ENCODE data around the gene C22orf31.
A peak's percentile ranks its signal among the peaks of the same experiment; 100 is the strongest.
"Not testable (repeated sequence)": the region's sequence is repeated elsewhere in the genome, so short reads cannot be mapped to it uniquely, and the experiment has no call there.

The C22orf31 gene

DNA sequence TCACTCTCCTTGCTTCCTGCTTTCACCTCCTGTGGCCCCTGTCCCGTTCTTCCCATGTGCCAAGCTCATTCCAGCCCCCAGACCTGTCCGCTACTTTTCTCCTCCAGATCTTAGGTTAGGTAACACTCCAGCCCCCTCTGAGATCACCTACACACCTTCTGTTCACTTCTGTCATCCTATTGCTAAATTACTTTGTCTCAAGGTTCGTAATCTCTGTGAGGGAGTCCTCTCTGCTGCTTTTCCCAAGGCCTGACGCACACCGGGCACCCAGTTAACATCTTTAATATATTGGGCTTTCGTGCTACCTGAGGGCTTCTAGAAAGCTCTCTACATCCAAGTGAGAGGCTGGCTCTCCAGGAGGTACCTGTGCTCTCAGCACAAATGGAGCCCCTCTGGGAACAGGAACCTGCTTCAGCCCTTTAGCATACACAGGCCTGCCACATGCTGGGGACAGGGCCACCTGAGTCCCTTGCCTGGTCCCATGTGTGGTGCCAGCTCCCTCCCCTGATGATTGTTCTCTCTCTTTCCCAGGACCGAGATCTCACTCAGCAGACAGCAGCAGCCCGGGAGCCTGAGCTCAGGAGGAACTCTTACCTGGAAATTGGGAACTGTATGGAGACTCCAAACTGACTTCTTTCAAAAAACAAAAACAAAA, 8.5 kb downstream of the C22orf31 start:
- DNase-seq, result no peak

DNA sequence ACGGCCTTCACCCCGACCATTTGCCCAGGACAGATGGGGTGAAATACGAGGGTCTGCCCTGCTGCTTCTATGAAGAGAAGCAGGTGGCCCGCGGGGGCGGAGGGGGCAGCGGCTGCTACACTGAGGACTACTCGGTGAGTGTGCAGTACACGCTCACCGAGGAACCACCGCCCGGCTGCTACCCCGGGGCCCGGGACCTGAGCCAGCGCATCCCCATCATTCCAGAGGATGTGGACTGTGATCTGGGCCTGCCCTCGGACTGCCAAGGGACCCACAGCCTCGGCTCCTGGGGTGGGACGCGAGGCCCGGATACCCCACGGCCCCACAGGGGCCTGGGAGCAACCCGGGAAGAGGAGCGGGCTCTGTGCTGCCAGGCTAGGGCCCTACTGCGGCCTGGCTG, 11.2 kb downstream of the C22orf31 start:
- no peak for DNase-seq

DNA sequence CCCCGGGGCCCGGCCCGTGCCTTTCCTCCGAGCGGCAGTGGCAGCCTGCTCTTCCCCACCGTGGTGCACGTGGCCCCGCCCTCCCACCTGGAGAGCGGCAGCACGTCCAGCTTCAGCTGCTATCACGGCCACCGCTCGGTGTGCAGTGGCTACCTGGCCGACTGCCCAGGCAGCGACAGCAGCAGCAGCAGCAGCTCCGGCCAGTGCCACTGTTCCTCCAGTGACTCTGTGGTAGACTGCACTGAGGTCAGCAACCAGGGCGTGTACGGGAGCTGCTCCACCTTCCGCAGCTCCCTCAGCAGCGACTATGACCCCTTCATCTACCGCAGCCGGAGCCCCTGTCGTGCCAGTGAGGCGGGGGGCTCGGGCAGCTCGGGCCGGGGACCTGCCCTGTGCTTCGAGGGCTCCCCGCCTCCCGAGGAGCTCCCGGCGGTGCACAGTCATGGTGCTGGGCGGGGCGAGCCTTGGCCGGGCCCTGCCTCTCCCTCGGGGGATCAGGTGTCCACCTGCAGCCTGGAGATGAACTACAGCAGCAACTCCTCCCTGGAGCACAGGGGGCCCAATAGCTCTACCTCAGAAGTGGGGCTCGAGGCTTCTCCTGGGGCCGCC, 11.9 kb downstream of the C22orf31 start:
- peak; percentile 26 for DNase-seq

DNA sequence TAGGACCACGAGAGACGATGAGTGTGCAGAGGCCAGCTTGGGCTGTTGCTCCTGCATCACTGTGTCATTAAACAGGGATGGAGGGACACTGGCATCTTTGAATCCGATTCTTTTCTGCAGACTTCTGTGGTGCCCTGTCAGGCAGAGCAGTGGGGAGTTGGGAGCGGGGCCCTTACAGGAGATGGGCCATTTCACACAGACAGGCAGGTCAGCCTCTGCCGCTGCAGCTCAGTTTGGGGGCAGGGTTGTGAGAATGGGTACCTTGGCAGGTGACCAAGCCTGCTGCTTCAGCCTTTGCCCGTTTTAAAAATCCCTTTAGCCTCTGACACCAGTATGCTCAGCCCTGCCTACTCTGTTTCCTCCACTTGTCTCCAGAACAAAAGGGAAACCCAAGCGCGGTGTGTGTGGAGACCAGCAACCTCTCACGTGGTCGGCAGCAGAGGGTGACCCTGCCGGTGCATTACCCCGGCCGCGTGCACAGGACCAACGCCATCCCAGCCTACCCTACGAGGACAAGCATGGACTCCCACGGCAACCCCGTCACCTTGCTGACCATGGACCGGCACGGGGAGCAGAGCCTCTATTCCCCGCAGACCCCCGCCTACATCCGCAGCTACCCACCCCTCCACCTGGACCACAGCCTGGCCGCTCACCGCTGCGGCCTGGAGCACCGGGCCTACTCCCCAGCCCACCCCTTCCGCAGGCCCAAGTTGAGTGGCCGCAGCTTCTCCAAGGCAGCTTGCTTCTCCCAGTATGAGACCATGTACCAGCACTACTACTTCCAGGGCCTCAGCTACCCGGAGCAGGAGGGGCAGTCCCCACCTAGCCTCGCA, 12.6 kb downstream of the C22orf31 start:
- no peak for DNase-seq

DNA sequence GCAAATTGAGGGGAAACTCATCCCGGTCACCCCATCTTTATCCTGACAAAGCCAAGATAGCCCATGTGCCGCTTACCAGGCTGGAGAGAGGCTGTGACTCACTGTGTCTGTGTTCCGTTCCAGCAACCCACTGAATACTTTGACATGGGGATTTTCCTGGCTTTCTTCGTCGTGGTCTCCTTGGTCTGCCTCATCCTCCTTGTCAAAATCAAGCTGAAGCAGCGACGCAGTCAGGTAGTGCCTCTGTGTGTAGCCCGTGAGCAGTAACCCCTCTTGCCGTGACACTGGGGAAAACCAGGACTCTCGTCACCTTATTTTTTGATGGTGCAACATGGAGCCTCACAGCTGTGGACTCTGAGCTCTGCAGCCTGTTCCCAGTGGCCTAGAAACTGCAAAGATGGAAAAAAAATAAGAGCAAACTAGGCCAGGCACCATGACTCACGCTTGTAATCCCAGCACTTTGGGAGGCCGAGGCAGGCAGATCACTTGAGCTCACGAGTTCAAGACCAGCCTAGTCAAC, 16.9 kb downstream of the C22orf31 start:
- DNase-seq, result no peak

DNA sequence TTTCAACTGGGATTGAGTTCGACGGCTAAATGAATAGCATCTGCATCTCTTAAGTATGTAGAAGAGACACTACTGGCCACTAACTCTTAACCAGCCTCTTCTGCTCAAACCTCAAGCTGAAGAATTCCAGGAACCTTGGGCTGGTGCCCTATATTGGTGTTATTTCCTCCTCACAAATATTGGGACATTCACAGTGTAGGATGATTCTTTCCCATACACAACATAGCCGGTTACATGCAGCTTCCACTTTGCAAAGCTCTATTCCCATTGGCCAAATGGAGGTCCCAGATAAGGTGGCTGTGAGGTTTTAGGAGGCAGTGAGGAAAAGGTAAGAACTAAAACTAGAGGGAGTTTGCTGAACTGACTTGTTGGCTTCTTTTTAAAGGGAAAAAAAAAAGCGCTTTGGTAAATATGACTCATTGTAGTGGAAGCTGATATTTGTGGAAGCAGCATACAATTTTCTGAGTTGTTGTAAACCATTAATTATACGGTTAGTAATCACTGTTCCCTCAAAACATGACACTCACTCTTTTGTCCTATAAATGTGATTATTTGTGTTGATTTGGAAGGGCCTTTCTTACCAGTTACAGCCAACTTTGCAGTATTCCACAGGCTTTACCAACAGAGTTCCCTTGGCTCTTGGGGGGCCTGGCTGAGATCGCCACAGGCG, 17.6 kb downstream of the C22orf31 start:
- DNase-seq, result no peak

DNA sequence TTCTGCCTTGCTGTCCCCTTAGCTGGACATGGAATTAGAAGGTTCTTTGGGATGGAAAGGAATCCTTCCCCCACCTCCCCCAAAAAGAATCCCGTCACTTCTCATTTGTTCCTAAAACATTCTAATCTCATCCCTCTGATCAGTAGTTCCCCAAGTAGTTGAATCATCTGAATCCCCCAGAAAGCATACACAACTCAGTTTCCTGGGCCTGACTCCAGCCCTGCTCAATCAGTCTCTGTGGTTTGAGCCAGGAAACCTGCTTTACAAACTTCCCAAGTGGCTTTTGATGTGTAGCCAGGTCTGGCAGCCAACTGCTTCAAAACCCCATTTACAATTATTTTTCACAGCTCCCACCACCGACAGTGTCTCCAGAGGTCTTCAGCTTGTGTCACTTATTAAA, 20.2 kb downstream of the C22orf31 start:
- no peak for DNase-seq

DNA sequence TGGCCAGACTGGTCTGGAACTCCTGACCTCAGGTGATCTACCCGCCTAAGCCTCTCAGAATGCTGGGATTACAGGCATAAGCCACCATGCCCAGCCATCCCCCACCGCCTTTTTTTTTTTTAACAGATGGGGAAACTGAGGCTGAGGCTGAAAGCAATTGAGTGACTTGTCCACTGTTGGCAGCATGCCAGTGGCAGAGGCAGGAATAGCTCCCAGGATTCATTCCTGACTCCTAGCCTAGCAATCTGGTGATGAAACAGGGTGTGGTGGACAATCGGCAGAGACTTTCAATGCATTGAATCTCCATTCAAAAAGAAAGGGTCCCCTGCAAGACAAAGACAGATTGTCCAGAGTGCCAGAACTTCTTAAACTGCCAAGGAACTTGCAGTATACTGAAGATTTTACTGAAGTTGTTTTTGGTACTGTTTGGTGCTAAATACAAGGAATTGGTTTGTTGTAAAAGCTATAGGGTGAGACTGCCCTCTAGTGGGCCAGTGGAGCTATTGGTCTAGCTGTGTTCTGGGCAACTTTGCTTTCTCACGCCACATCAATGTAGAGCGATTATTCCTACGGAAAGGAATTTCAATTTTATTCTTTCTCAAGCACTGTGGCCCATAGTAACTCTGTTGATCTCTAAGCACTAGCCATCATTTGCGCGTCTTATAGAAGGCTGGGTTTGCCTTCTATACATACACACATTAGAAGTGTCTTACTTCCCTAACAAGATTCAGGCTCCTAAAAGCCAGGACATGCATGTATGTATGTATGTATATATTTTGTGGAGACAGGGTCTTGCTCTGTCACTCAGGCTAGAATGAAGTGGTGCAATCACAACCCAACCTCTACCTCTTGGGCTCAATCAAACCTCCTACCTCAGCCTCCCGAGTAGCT, 21.0 kb downstream of the C22orf31 start:
- no peak for DNase-seq

DNA sequence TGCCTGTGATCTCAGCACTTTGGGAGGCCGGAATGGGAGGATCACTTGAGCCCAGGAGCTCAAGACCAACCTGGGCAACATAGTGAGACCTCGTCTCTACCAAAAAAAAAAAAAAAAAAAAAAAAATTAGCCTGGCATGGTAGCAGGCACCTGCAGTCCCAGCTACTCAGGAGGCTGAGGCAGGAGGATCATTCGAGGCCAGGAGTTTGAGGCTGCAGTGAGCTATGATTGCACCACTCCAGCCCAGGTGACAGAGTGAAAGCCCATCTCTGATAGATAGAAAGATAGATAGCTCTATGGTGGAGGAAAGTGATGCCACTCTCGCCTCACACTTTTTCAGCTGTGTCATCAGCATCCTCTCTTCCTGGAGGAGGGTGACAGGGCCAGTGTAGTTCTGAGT, 21.9 kb downstream of the C22orf31 start:
- DNase-seq, result not testable (repeated sequence)

DNA sequence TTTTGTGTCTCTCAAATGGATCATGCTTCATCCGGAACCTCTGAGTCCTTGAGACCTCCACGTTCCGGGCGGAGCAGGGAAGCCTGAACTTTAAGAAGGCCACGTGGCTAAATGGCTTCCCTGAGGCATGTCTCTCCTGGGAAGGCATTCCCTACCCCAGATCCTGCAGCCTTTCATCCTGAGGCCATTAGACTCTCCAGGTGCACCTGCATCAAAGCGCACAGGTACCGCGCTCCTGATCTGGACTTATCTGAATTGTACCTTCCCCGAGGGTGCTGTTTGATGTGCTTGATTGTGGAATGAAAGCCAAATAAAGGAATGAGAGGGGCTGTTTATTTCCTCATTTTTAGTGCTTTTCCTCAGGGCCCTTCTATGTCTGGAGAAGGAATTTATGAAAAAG, 22.5 kb downstream of the C22orf31 start:
- DNase-seq, result no peak

DNA sequence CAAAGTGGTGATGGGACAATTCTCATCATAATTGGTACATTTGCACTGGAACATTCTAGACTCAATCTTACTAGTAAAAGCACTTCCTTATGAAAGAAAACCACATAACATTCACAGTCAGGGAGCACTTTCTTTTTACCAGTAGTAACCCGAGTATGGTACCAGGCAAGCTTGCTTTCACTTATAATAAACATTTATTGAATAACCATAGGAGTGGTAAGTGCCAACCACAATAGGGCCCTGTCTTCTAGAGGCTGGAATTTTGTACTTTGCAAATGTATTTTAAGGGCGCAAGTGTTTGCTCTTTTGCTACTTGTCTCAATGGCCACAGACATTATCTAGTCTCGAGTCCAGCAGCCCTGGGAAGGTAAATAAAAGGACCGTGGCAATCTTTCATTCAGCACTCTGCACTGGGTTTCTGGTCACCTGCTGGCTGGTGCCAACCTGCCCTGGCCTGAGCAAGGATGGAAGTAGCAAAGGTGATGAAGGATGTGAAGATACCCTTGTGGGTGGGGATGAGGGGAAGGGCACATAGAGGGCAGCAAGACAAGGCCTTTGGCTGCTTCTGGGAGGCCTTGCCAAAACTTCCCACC, 24.2 kb downstream of the C22orf31 start:
- DNase-seq, result no peak

DNA sequence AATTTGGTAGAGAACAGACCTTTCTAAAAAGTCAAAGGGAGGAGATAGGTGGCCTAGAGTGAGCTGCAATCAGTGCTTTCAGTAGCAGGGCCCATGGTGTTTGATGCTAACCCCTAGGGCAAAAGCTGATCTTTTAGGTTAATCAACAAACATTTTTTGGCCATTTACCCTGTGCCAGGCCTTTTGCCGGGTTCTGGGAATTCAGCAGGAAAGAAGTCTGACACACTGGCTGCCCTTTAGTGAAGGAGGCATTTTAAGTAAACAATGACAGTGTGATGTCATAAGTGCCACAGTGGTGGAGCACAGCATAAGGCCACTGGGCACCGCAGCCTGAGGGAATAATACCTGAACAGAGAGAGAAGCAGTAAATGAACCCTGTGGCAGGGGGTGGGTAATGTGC, 29.0 kb downstream of the C22orf31 start:
- no peak for DNase-seq

DNA sequence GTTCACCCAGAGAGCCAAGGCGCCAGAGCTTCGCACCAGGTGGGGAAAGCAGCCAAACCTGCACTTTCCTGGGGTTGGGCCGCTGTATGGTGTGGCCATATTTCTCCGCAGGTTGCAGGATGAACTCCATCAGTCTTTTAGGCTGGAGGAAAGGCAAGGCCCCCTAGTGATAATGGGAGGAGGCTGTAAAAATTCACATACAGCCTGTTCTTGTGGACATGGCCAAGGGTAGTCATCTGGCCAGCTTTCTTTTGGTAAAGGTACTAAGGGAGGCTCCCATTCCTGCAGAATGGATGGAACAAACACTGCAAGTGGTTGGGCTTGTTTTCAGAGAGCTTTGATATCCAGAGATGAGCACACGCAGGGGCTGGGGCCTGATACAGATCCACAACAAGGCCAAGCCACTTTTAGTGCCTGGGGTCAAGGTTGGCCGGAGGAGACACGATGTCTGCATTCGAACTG, 29.6 kb downstream of the C22orf31 start:
- DNase-seq, result no peak

DNA sequence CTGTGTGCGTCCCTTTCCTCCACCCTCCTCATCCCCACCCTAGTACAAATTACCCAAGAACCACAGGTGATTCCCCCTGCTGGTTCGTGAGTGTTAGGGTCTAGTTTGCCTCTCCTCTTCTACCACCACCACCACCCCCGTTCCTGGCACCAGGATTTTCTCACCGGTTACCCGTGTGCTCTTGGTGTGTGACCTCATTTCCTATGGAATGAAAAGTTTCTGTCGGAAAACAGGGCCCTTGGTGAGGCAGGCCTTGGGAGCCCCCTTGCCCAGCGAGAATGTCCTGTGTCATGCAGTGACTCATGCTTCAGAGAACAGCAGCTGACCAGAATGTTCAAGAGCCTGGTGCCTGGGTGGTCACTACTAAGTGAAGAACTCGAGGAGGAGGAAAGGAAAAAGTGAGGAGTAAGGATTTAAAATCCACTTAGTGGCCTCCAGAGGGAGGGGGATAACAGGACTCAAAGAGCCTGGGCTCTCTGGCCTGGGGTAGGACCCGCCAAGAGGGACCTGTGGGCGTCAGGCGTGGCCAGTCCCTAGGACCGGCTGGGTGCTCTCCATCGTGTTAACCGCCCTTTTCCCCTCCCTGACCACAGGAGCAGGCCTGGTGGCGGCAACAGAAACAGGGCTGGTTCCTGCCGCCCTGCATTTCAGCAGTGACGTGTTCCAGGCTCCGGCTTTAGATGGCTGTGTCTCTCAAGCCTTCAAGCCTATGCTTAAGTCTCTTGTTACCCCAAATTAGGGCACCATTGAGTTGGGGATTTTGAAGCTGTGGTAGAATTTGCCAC, 30.2 kb downstream of the C22orf31 start:
- no peak for DNase-seq

DNA sequence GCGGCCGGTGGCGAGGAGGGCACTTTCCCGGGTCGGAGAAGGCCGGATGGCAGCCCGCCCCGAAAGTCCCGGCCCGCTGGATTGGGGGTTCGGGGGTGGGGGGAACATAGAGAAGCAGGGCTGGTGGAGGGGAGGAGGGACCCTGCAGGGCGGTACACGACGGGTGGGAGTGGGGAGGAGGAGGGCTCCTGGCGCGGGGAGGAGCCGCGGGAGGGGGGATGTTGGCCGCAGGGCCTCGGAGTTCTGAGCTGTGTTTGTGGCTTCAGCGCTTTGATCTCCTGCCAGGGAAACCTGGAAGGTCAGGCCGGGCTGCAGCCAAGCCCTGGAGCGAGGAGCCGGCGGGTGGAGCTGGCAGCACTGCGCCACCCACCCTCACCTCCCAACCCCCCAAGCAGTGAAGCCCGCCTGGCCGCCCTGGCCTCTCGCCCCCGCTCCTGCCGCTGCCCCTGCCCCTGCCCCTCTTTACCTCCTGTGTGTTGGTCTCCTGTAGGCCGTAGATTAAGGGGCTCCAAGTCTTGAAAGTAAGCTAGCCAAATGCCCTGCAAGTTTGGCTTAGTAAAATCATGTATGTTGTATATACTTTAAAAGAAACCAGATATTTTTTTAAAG, 30.9 kb downstream of the C22orf31 start:
- DNase-seq, result peak; percentile 37

DNA sequence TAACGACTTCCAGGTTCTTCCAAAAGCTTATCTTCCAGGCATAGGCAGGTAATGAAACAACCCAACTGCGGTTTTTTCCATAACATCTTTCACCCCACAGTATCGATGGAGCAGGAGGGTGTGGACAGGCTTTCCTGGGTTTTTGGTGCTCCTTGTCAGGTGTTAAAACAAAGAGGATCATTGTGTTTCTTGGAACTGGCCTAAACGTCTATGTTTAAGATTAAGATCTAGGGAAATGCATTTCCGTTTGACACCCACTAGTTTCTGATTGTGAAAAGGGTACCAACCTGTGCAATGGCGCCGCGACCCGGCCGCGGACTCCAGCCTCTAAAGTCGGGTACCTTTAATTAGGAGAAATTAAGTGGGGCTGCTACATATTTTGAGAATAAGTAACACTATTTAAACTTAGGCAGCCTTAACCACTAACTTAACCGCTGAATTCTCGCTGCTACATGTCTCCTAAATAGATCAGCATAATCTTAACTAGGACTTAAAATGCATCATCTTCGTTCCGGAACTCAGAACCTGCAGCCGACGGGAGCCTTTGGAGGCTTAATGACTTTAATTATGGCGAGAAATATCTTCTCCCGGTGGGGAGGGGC, 31.5 kb downstream of the C22orf31 start:
- DNase-seq, result no peak

DNA sequence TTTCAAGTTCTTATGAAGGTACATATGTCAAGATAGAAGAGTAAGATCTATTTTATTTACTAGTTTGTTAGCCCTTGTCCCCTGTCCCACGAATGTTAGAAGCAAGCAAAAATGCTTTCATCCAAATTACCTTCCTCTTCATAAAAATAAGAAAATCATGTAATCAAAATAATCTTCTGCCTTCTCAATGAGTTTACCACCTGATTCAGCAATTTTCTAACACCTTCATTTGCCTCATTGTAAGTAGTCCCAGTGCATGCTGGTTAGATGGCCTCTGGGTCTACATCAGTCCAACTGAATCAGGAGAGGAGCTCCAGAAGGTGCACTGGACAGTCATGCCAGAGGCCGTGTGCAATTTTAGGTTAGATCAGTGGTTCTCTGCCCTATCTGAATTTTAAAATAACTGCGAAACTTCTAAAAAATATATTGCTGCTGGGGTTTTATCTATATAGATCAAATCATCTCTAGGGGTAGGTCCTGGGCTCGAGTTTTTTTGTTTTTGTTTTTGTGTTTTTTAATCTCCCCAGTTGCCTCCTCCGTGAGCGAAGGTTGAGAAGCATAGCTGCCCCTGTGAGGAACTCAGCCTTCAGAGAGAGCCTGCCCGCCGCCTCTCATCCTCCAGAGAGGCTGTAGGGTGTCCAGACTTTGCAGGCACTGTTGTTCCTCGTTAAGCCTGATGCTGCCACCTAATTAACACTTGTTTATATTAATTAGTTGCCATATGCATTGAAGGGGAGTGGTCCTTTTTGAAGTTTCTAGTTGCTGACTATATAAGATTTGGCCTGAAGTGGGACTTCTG, 32.2 kb downstream of the C22orf31 start:
- no peak for DNase-seq

DNA sequence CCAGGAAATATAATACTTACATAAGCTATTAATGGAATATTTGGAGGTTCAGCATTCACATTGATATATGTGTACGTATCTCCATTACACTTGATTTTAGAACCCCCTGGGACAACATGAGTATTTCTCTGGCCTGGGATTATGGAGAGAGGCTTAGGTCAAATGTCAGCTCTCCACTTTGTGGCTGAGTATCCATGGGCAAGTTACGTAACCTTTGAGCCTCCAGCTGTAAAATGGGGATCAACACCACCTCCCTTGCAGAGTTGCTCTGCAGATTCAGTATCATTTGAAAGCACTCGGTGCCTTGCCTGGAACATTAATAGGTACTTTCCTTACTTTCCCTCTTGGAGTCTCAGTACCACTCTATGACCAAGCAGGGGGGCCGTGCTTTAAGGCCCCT, 33.2 kb downstream of the C22orf31 start:
- no peak for DNase-seq

DNA sequence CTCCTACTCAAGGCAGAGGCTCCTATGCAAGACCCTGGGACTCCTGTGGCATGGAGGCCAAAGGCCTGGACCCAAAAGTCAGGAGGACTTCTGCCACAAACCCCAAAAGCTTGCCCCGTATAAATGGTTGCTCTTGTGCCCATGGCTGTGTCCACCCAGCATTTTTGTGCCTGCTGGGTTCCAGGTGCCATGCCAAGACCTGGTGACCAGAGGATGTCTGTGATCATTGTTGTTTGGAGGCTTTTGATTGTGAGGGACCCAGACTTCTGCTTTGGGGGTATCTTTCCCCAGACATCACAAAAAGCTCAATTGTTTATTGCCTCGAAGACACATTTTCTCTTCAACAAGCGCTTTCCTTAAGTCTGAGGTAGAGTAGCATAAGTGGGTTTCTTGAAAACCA, 35.1 kb downstream of the C22orf31 start:
- DNase-seq, result no peak

All from DMS79 (cell line).